Psoas muscle (tissue), 8 donors: Measurements from ENCODE around the gene MOCS1. TPM values are rescaled to one million over a fixed set of nuclear protein-coding genes. Genes with fewer than 3 reads are reported as not detected.

Experiments used
- ATAC-seq, 4 donors: fragments of 200-7000 bp; cut with Tn5 transposase; one replicate each; pipeline ENCODE4 v1.9.1; 2020; ENCODE audit warnings: moderate library complexity in 3 of 4, mild to moderate bottlenecking in 2 of 4
- DNase-seq, 2 donors: peaks; one replicate each; pipeline ENCODE4 v3.0.0-alpha.2; 2020
- H3K27ac ChIP-seq: fragments of 200-600 bp; one replicate; pipeline ENCODE4 v1.8.0; 2022
- H3K27me3 ChIP-seq, 3 donors: fragments of 200-600 bp in 1 of 3; one replicate each; pipeline versions ENCODE4 v1.6.1 to v1.8.0; 2013 to 2022; ENCODE audit warnings: low read length in 2 of 3, mild to moderate bottlenecking in 2 of 3, moderate library complexity in 1 of 3; ENCODE audit not compliant: insufficient read depth in 3 of 3
- H3K36me3 ChIP-seq, 2 donors: fragments of 200-600 bp in 1 of 2; one replicate each; pipeline versions ENCODE4 v1.6.1 to v1.8.0; 2013 to 2022; ENCODE audit warnings: low read depth in 1 of 2, mild to moderate bottlenecking in 1 of 2, moderate library complexity in 1 of 2; ENCODE audit not compliant: insufficient read depth in 1 of 2
- H3K4me1 ChIP-seq: fragments of 200-600 bp; one replicate; pipeline ENCODE4 v1.8.0; 2022
- H3K4me3 ChIP-seq: fragments of 200-600 bp; one replicate; pipeline ENCODE4 v1.8.0; 2022; ENCODE audit warnings: mild to moderate bottlenecking
- H3K9me3 ChIP-seq: fragments of 200-600 bp; one replicate; pipeline ENCODE4 v1.8.0; 2022
- CTCF ChIP-seq: fragments of 200-600 bp; IDR thresholded peaks from one replicate; pipeline ENCODE4 v1.8.0; 2022; ENCODE audit warnings: antibody characterized with exemption
- WGBS, 3 donors: extraction: QIAGEN DNeasy Blood & Tissue Kit; methylation state at CpG; one replicate each; pipeline versions ENCODE4 v1.1.6 to v1.1.7; 2013; 5-methylcytosine and 5-hydroxymethylcytosine counted together
- intact Hi-C, 2 donors: fragments of 100-400 bp; cut with DNase I; formaldehyde crosslinking; loops; one replicate each; pipeline versions ENCODE4 v1.11.0 to v1.14.2; 2022
- polyA plus RNA-seq, 3 donors: library from polyadenylated mRNA; stranded (reverse); fragments of 200-250 nt; gene quantifications; one replicate each; pipeline ENCODE4 v1.2.3, GENCODE V29; 2013
- total RNA-seq, 4 donors: library from RNA; stranded (reverse); fragmentation: NEBNext Ultra II Directional in 2 of 4; extraction: Animal tissue kit (Norgen Biotek cat#: 25700) in 2 of 4; gene quantifications; one replicate each; pipeline versions ENCODE4 v1.2.1 to v1.2.4, GENCODE V29; 2021 to 2023
- donor health status: healthy with polysubstance abuse.
- donor health status: DM: no; HTN: no; CAD: no; lungs with moderate emphysema.
- donor health status: Bipolar disorder and iron deficiency.
- donor health status: healthy.
- donor health status: DM: yes; HTN: yes; CAD: no.
- donor health status: DM: no; HTN: no; CAD: no.
- donor health status: DM: no; HTN: no; CAD: no.
- donor health status: DM: yes; HTN: yes; CAD: no.

Gene MOCS1
- total and polyA plus RNA-seq, 7 donors = 17.3 to 44.2 (median 32.5) TPM

- Histone ChIP-seq H3K9me3 (no peaks in the 10 kb centered on the region), H3K4me3 (no peak overlapping the region), H3K27ac (no peak overlapping the region), H3K27me3 (no peaks in the 10 kb centered on the region), H3K4me1 (peaks cover 1% of the 10 kb centered on the region), H3K36me3 (peaks cover 6 to 98% of the 10 kb centered on the region in 2 donors)
- ATAC-seq (no peak), DNase-seq (no peak)
- intact Hi-C loops = no loop called here
- no peak for TF ChIP-seq CTCF
- WGBS, 3 donors = 84 to 88% (median 86%) methylated on average over 3 of the region's 3 CpGs
Measured at GRCh38 chr6:39917981-39918380, 16.3 kb downstream of the MOCS1 start.

GRCh38 chr6:39917329-39917728 is 16.9 kb downstream of the MOCS1 start:
- TF ChIP-seq CTCF = no peak
- Histone ChIP-seq H3K27me3 (no peaks in the 10 kb centered on the region), H3K4me1 (no peaks in the 10 kb centered on the region), H3K9me3 (no peaks in the 10 kb centered on the region), H3K27ac (no peak overlapping the region), H3K4me3 (no peak overlapping the region), H3K36me3 (peaks cover 6 to 98% of the 10 kb centered on the region in 2 donors)
- WGBS, 3 donors = 84 to 87% (median 86%) methylated on average over 4 of the region's 4 CpGs
- ATAC-seq (no peak), DNase-seq (no peak)
- intact Hi-C loops = no loop called here

GRCh38 chr6:39915866-39916265 is 18.4 kb downstream of the MOCS1 start:
- Histone ChIP-seq H3K4me3 (no peak overlapping the region), H3K4me1 (no peaks in the 10 kb centered on the region), H3K27me3 (no peaks in the 10 kb centered on the region), H3K36me3 (peaks cover 6 to 98% of the 10 kb centered on the region in 2 donors), H3K9me3 (no peaks in the 10 kb centered on the region), H3K27ac (no peak overlapping the region)
- WGBS, 3 donors = 96 to 98% (median 96%) methylated on average over 5 of the region's 5 CpGs
- ATAC-seq (no peak), DNase-seq (no peak)
- TF ChIP-seq CTCF = no peak
- intact Hi-C loops = no loop called here

DNA sequence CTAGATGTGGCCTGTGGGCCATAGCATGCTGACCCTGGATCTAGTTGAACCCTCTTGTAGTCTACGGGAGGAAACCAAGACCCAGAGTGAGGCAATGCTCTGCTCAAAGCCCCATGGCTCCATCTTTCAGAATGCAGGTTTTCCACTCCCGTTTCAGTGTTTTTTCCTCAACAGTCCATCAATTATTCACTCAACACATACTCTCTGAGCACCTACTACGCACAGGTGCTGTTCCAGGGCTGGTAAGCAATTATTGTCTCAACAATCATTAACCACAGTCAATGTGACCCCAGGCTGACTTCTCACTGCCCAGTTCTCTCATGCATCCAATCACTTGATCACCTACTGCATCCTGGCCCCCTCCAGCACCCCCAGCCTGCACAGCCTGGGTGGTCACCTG is 20.0 kb downstream of the MOCS1 start:
- Histone ChIP-seq H3K4me3 (no peak overlapping the region), H3K27me3 (no peaks in the 10 kb centered on the region), H3K27ac (no peak overlapping the region), H3K9me3 (no peaks in the 10 kb centered on the region), H3K36me3 (peaks cover 6 to 99% of the 10 kb centered on the region in 2 donors), H3K4me1 (no peaks in the 10 kb centered on the region)
- no peak for TF ChIP-seq CTCF
- DNase-seq (no peak), ATAC-seq (no peak)
- intact Hi-C loops = no loop called here
- 94 to 97% (median 95%) methylated on average over 3 of the region's 3 CpGs for WGBS, 3 donors

DNA sequence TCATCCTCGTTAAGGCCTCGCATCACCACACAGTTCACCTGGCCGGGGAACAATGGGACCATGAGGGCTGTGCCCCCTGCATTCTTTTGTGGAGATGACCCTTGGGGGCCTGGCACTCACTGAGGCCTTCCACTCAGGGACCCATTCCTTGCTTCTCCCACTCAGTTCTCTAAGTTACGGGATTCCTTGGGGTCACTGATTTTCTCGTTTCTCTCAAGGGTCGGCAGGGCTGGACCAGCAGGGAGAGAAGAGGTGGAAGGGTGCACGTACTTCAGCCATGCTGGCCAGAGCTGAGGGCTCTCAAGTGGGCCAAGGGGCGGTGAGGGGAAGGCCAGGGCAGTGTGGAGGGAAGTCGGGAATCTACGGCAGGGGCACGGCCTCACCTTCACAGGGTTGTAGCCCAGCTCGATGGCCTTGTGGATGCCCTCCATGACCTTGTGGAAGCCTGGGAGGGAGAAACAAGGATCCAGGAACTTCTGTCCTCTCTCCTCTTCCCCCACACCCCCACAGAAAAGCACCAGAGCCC is 20.8 kb downstream of the MOCS1 start:
- no peaks in the 10 kb centered on the region for H3K27me3 ChIP-seq
- no peak for TF ChIP-seq CTCF
- H3K9me3 ChIP-seq = no peaks in the 10 kb centered on the region
- DNase-seq (no peak), ATAC-seq (no peak)
- no peak overlapping the region for H3K4me3 ChIP-seq
- H3K4me1 ChIP-seq = no peaks in the 10 kb centered on the region
- H3K36me3 ChIP-seq = peaks cover 6 to 95% of the 10 kb centered on the region in 2 donors
- 94 to 98% (median 95%) methylated on average over 12 of the region's 12 CpGs for WGBS, 3 donors
- no peak overlapping the region for H3K27ac ChIP-seq
- intact Hi-C loops = no loop called here
